HepG2 (cell line): Measurements from ENCODE around the gene NEK7.

ENCODE experiments used
- KLF16 ChIP-seq, 2 experiments: sonication (generic) in 1 of 2; formaldehyde crosslinking in 1 of 2; IDR thresholded peaks; 2 replicates each; pipeline versions ENCODE4 v1.6.1 to v1.8.0; 2016 to 2023; ENCODE audit warnings: missing genetic modification reagents in 2 of 2, missing compliant biosample characterization in 1 of 2
- MYC ChIP-seq: sonication (generic); formaldehyde crosslinking; IDR thresholded peaks from 2 replicates; pipeline ENCODE4 v1.9.0; 2021; ENCODE audit warnings: missing genetic modification reagents, borderline replicate concordance
- SMAD1 ChIP-seq: sonication (generic); formaldehyde crosslinking; IDR thresholded peaks from 2 replicates; pipeline ENCODE4 v1.4.0; 2020; ENCODE audit warnings: missing genetic modification reagents, low read depth, mild to moderate bottlenecking, borderline replicate concordance
- TF ChIP-seq, protein P1 (sequence below): sonication (generic); formaldehyde crosslinking; IDR thresholded peaks from 2 replicates; pipeline ENCODE4 v1.8.0; 2022; ENCODE audit warnings: mild to moderate bottlenecking, missing genetic modification reagents, borderline replicate concordance

DNA sequence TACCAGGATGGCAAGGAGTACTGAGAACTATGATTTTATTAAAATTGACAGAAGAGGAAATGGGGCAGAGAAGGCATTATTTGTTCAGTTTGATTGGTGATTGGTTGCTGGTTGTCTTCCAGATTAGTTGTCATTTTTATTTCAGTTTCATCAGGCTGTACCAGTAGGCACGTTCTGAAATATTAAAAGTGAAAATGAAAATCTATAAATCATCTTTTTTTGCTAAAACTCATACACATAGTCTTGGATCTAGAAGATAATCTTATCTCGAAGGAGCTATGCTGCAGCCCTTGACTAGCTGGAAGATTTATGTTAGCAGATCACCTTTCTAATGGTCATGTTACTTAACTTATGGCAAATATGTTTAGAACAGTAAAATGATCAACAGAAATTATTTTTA is 29.0 kb downstream of the NEK7 start:
- no peak for TF ChIP-seq KLF16 (CRISPR knock-in tag; IDR thresholded peaks at IDR 0.05)
- TF ChIP-seq SMAD1 = no peak
- TF ChIP-seq, protein P1, sequence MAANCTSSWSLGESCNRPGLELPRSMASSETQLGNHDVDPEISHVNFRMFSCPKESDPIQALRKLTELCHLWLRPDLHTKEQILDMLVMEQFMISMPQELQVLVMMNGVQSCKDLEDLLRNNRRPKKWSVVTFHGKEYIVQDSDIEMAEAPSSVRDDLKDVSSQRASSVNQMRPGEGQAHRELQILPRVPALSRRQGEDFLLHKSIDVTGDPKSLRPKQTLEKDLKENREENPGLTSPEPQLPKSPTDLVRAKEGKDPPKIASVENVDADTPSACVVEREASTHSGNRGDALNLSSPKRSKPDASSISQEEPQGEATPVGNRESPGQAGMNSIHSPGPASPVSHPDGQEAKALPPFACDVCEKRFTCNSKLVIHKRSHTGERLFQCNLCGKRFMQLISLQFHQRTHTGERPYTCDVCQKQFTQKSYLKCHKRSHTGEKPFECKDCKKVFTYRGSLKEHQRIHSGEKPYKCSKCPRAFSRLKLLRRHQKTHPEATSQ (CRISPR knock-in tag) = no peak
- no peak for TF ChIP-seq MYC (CRISPR knock-in tag)
